Measurements from ENCODE around the gene PFKL.
A peak's percentile ranks its signal among the peaks of the same experiment; 100 is the strongest.

PFKL gene

GRCh38 chr21:44314561-44314960 lies 14.7 kb downstream of the PFKL start:
- no peak for DNase-seq

- DNase-seq = no peak
These were observed 15.9 kb downstream of the PFKL start for GRCh38 chr21:44315691-44316203.

- no peak for DNase-seq
These were observed 16.5 kb downstream of the PFKL start for GRCh38 chr21:44316277-44316900.

GRCh38 chr21:44317241-44317782 lies 17.5 kb downstream of the PFKL start:
- DNase-seq = no peak

- DNase-seq = no peak
These were observed 18.0 kb downstream of the PFKL start for GRCh38 chr21:44317871-44318270.

- DNase-seq = no peak
These were observed 18.8 kb downstream of the PFKL start for GRCh38 chr21:44318489-44319285.

- DNase-seq = no peak
These were observed 19.7 kb downstream of the PFKL start for GRCh38 chr21:44319407-44320065.

- no peak for DNase-seq
These were observed 21.0 kb downstream of the PFKL start for GRCh38 chr21:44320847-44321246.

- no peak for DNase-seq
These were observed 22.1 kb downstream of the PFKL start for GRCh38 chr21:44321846-44322450.

GRCh38 chr21:44322621-44323325 lies 22.9 kb downstream of the PFKL start:
- DNase-seq = no peak

GRCh38 chr21:44323591-44323990 lies 23.7 kb downstream of the PFKL start:
- DNase-seq = no peak

GRCh38 chr21:44324106-44324853 lies 24.4 kb downstream of the PFKL start:
- no peak for DNase-seq

- DNase-seq = no peak
These were observed 24.9 kb downstream of the PFKL start for GRCh38 chr21:44324854-44325107.

- no peak for DNase-seq
These were observed 25.8 kb downstream of the PFKL start for GRCh38 chr21:44325386-44326271.

- no peak for DNase-seq
These were observed 26.4 kb downstream of the PFKL start for GRCh38 chr21:44326272-44326647.

GRCh38 chr21:44326716-44327602 lies 27.1 kb downstream of the PFKL start:
- peak; percentile 15 for DNase-seq

GRCh38 chr21:44327603-44327974 lies 27.7 kb downstream of the PFKL start:
- DNase-seq = no peak

GRCh38 chr21:44328242-44328895 lies 28.5 kb downstream of the PFKL start:
- DNase-seq = no peak

All from DMS79 (cell line).